Caki2 (cell line): ENCODE measurements around the gene SPPL2C. TPM values are rescaled to one million over a fixed set of nuclear protein-coding genes. Genes with fewer than 3 reads are reported as not detected.

Source experiments
- DNase-seq: peaks from one replicate; pipeline ENCODE4 v3.0.0-alpha.2; 2015; ENCODE audit warnings: low read depth
- in situ Hi-C: cut with HindIII; loops from 2 replicates; pipeline ENCODE4 v1.10.0; 2016; ENCODE audit warnings: low sequenced_read_pairs, low pct_unique_long_range_greater_than_20kb, mixed read lengths
- total RNA-seq: library from RNA; depleted of rRNA; stranded (reverse); fragments of >200 nt; shearing (Covaris generic); gene quantifications from 2 replicates; pipeline ENCODE4 v1.2.3, GENCODE V29; 2014; ENCODE audit warnings: low replicate concordance

The SPPL2C gene
- total RNA-seq, 1 experiment from 2014 or later = not detected

DNA sequence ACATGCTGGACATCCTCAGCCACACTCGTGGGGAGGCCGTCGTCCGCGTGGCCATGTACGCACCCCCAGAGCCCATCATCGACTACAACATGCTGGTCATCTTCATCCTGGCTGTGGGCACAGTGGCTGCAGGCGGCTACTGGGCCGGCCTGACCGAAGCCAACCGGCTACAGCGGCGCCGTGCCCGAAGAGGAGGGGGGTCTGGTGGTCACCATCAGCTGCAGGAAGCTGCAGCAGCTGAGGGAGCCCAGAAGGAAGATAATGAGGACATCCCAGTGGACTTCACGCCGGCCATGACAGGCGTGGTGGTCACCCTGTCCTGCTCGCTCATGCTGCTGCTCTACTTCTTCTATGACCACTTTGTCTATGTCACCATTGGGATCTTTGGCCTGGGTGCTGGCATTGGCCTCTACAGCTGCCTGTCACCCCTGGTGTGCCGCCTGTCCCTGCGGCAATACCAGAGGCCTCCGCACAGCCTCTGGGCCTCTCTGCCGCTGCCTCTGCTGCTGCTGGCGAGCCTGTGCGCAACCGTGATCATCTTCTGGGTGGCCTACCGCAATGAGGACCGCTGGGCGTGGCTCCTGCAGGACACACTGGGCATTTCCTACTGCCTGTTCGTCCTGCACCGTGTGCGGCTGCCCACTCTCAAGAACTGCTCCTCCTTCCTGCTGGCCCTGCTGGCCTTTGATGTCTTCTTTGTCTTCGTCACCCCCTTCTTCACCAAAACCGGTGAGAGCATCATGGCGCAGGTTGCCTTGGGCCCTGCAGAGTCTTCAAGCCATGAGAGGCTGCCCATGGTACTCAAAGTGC, 900 bp downstream of the SPPL2C start:
- in situ Hi-C loops = no loop called here

DNA sequence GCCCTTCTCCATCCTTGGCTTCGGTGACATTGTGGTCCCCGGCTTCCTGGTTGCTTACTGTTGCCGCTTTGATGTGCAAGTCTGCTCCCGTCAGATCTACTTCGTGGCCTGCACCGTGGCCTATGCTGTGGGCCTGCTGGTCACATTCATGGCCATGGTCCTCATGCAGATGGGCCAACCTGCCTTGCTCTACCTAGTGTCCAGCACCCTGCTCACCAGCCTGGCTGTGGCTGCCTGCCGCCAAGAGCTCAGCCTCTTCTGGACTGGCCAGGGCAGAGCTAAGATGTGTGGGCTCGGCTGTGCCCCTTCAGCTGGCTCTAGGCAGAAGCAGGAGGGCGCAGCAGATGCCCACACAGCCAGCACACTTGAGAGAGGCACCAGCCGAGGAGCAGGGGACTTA, 1.5 kb downstream of the SPPL2C start:
- in situ Hi-C loops = no loop called here
- DNase-seq = no peak

More for the DNA sequence above, 900 bp downstream of the SPPL2C start:
- no peak for DNase-seq

DNA sequence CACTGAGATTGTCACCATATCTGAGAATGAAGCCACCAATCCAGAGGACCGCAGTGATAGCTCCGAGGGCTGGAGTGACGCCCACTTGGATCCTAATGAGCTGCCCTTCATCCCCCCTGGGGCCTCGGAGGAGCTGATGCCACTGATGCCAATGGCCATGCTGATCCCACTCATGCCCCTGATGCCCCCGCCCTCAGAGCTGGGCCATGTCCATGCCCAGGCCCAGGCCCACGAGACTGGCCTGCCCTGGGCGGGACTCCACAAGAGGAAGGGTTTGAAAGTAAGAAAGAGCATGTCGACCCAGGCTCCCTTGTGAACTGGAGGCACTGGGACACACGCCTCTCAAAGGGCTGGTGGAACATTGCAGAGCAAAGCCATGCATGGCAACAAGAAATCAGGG, 2.0 kb downstream of the SPPL2C start:
- DNase-seq = no peak
- in situ Hi-C loops = no loop called here

DNA sequence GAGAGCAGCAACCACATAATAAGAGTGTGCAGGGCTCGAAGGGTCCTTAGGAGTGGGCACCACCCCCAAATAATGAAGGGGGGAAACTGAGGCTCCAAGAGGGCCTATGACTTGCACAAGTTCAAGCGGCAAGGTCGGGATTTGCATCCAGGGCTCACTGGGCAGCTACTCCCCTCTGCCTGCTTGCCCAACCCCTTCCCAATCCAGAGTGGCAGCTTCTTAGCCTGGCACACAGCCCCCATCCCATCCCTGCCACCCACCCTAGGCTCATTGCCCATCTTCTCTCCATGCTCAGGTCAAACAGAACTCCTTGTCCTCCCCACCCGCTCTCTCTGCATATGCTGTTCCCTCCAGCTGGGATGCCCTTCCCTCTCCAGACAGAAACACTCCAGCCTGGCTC, 2.4 kb downstream of the SPPL2C start:
- in situ Hi-C loops = no loop called here
- no peak for DNase-seq

DNA sequence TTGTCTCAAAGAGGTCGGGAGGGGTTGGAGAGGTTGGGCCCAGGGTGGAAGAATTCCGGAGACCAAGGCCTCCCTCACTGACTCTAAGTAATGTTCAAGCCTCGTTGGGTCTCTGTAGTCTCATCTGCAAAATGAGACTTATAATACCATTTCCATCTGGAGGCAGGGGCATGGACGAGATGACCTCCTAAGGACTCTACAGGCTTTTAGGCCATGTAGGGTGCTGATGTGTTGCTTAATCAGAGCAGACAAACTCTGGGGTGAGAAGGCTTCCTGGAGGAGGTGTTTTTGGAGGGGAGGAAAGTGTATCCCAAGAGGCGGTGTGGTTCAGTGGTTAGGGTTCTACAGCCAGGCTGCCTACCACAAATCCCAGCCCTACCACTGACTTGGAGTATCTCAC, 3.1 kb downstream of the SPPL2C start:
- DNase-seq = no peak
- in situ Hi-C loops = no loop called here

DNA sequence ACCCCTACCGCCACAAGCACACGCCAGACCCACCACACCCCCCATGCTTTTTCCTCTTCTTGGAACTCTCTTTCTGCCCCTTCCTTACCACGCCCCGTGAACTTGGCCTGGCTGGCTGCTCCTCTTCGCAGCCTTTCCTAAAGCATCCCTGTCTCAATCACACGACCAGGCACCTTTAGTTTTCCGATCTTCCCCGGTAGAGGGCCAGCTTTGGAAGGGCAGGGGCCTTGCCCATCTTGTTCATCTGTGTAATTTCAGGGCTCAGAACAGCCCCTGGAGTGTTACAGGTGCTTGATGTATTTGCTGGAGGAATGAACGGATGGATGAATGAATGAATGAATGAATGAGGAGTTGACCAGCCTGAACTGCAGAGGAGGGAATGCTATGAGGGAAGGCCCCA, 3.7 kb downstream of the SPPL2C start:
- no peak for DNase-seq
- in situ Hi-C loops = no loop called here

DNA sequence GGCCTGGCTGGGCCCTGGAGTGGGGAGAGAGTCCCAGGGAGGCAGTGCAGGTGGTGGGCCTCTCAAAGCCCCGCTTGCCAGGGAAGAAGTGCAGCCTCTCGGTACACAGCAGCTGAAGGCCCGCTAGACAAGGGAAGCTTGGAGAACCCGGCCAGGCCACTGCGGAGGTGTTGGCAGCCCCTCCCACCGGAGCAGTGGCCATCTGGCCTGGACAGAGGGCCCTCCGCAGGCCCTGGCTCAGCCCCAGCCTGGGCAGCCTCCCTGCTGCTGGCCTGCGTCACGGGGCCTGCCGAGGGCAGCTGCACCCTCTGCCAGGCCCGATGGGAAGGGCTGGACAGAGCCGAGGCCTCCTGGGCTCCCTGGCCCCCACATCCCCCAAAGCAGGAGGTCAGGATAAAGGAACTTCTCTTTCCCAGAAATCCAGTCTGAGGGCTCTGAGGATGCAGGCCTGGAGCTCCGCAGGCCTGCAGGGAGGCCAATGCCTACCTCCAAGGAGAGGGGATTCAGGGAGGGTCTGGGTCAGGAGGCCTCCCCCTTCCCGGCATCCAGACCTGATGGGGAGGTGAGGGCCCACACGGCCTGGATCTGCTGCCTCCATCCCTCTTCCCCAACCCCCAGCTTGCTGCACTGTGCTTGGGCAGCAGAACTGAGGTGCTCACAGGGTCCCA, 4.3 kb downstream of the SPPL2C start:
- DNase-seq = no peak
- in situ Hi-C loops = no loop called here

DNA sequence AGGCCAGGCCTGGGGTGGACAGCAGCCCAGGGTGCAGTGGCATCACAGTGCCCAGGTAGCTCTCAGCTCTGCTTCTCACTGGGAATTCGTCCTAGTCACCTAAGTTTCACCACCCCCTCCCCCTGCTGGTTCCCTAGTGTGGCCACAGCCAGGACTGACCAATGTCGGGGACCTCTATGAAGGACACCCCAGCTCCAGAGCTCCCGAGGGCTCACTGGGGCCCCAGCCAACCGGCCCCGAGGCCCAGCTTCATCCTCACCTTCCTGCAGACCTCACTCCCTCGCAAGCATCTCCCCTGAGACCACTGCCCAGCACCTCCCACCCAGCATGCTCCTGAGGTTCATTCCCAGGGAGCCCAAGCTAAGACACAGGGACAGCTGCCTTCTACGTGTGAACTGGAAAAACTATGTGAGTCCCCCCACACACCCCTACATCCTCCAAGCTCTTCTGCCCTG, 4.9 kb downstream of the SPPL2C start:
- DNase-seq = no peak
- in situ Hi-C loops = no loop called here

DNA sequence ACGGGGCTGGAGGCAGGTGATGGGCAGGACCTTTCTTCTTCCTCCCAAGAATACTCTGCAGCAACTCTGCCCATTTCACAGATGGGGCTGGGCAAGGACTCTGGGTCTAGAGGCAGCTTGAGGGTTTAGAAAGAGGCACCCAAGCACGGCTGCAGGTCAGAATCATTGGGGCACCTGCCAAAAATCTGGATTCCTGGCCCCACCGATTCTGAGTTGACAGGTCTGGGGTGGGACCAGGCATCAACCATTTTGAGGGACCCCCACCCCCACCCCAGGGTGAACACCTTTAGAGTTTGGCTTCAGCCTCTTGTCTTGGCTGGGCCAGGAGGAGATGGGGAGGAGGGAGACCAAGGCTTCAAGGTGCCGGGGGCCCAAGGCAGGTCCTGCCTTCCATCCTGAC, 5.3 kb downstream of the SPPL2C start:
- in situ Hi-C loops = no loop called here
- no peak for DNase-seq

DNA sequence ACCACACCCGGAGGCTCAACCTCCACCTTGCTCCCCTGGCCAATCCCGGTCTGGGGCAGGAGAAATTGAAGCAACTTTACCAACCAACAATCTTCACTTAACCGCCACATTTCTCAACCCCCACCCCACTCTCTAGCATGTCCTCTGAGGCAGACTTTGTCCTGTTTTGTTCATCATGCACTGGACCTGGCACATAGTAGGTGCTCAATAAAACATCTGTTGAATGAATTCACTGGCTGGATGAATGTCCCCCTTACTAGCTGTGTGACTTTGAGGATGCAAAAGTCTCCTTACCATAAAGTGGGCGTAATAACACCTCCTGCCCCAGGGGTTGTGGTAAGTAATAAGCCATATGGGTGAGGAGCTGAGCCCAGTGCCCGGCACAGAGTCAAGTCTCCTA, 5.8 kb downstream of the SPPL2C start:
- in situ Hi-C loops = no loop called here
- DNase-seq = no peak

DNA sequence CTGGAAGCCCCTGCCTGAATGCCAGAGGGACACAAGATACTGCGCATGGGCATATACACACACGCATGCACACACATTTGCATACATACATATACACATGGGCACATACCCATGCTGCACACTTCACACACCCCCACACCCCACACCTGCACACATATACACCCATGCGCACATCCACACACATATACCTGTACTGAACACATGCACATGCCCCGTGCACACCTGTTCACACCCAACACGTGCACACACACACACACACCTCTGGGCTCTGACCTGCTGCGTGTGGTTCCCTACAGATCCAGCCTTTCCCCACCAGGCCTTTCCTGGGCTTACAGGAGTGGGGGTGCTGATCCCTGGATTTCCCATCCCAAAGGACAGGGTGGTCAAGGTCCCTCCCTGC, 6.3 kb downstream of the SPPL2C start:
- in situ Hi-C loops = no loop called here
- DNase-seq = no peak

DNA sequence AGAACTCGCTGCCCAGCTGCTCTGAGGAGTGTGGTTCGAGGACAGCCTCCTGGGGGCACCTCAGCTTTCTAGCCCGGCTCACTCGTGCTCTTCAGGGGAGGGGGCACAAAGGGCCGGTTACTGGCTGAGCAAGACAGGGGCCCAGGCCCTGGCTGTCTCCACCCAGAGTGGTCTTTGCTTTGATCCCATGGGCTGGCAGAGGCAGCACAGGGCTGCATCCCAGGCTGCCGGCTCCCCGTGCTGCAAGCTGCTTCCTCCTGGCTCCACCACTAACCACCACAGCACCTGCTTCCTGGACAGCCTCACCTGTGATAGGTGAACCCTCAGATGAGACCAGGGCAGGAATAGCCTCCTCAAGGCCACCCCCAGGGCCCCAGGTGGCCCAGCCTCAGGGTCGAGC, 6.8 kb downstream of the SPPL2C start:
- DNase-seq = no peak

DNA sequence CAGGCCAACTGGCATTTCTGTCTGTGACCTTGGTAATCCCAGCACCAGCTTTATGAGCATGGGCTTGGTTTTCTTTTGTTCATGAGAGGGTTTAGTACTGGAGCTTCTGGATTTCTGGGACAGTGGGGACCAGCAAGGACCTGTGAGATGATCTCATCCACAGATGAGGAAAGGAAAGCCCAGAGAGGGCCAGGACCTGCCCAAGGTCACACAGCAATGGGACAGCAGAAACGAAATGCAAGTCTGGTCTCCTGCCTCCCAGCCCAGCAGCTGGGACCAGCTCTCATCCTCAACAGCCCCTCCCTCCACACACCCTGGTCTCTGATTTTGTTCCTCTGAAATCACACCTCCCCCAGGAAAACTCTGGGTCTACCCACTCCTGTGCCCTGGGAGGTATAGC, 7.2 kb downstream of the SPPL2C start:
- DNase-seq = no peak
- in situ Hi-C loops = no loop called here

More for the DNA sequence above, 6.8 kb downstream of the SPPL2C start:
- in situ Hi-C loops = no loop called here

DNA sequence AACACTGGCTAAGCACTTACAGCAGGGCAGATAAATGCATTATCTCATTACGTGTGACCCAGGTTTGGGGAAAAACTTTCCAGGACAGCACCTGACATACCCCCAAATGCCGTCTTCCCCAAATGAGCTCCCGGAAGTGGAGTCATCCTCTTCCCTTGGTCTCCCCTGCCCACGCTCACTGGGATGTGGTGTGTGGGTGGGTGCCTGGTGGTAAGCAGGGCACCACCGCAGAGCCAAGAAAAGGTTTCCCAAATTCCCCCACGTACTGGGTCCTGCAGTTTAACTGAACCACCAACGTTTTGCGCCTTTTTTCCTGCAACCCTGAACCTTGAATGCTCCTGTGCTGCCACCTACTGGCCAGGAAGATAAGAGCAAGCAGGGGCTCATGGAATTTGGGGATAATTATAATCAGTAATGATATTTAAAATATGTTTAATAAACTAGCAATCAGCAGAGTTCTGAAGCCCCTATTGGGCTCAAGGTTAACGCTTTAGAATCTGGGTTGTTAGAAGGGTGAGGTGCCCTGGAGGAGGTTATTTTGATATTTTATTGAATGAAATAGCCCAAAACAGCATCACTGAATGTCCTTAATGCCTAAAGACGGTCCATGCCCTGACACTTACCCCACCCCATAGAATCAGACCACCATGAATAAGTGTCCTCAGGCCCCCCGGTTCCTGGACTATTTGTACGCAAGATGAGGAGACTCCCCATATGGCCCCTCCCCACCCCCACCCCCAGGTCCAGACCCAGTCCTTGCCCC, 8.0 kb downstream of the SPPL2C start:
- in situ Hi-C loops = no loop called here
- DNase-seq = peak; percentile 21

DNA sequence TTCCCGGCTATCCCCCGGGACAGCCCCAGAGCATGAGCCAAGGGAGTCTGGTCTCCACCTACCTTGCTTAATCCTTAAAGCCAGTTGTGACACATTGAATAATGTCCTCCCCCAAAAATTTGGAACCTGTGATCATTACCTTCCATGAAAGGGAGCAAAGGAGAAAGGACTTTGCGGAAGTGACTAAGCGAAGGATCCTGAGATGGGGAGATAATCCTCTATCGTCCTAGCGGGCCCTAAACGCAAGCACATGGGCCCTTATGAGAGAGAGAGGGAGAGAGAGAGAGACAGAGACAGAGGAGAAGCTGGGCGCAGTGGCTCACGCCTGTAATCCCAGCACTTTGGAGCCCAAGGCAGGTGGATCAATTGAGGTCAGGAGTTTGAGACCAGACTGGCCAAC, 9.5 kb downstream of the SPPL2C start:
- in situ Hi-C loops = no loop called here

DNA sequence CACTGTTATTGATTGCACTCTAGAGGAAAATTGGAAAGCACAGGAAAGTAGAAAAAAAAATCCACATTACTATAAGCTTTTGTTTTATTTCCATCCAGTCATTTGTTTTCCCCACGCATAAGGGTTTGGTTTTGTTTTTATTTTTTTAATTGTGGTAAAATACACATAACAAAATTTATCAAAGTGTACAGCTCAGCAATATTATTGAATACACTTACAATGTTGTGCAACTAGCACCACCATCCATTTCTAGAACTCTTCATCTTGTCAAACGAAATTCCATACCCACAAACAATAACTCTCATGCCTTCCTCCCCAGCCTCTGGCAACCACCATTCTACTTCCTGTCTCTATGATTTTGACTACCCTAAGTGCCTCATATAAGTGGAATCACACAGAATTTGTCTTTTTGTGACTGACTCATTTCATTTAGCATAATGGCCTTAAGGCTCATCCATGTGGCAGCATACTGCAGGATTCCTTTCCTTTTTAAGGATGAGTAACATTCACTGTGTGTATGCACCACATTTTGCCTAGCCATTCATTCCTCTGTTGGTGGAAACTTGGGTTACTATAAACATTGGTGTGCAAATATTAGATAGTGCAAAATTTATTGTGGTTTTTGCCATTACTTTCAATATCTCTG, 11.1 kb downstream of the SPPL2C start:
- no peak for DNase-seq

More for the DNA sequence above, 9.5 kb downstream of the SPPL2C start:
- no peak for DNase-seq

DNA sequence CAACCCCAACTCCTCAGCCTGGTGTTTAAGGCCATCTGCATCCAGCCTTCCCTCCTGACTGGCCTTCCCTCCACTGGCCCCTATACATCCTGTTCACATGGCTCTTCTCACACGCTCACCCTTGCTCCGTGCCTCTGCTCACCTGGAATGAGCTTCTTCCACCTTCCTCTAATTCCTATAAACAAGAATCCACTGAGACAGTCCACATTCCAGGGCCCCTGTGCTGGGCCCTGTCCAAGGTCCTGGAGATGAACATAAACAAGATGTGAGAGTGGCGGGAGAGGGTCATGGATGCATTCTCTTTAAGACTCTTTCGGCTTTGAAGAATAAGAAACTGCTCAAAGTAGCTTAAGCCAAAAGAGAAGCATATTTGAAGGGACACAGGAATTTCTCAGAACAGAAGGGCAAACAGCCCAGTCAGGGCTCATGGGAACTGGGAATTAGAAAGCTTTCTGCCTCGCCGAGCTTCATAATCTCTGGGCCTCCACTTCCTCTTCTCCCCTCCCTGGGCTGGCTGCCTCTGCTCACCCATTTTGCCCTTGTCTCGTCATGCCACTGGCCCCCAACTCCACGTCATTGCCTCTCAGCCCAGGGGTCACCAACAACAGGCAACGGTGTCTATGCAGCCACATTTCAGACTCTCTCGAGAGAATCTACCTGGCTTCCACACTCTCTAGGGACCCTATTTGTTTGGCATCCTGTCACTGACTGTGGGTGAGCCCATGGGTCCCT, 13.5 kb downstream of the SPPL2C start:
- in situ Hi-C loops = no loop called here
- DNase-seq = peak; percentile 37

More for the DNA sequence above, 11.1 kb downstream of the SPPL2C start:
- in situ Hi-C loops = no loop called here

DNA sequence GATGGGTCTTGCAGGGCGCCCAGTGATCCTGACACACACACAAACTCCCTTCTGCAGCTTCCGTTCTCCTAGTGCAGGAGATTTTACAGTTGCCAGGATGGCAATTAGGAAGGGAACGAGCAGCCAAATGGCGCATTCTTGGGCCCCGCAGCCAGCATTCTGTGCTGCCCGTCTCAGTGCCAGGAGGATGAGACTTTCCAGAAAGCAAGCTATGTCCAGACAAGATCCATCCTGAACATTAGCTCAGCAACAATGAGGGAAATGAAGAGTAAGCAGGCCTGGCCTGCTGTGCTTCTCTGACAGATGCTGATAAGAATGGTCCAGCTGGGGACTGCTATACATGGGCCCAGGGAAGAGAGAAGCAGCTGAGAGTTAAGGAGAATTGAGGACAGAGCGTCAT, 16.5 kb downstream of the SPPL2C start:
- in situ Hi-C loops = no loop called here
- DNase-seq = no peak
